Hematopoietic multipotent progenitor cell treated with erythropoietin and hydrocortisone succinate and interleukin-3 and kit ligand, for 8 days (in vitro differentiated cells): ENCODE results near the gene MXRA7.
A peak's percentile ranks its signal among the peaks of the same experiment; 100 is the strongest.
"Not testable (repeated sequence)": the region's sequence is repeated elsewhere in the genome, so short reads cannot be mapped to it uniquely, and the experiment has no call there.

Source experiments
- DNase-seq: peaks from one replicate; pipeline ENCODE4 v3.0.0-alpha.2; 2015

The MXRA7 gene

GRCh38 chr17:76735006-76735405 lies 24.2 kb upstream of the MXRA7 start:
- peak; percentile 51 for DNase-seq

GRCh38 chr17:76734080-76734840 lies 23.5 kb upstream of the MXRA7 start:
- DNase-seq = peak; percentile 43

DNA sequence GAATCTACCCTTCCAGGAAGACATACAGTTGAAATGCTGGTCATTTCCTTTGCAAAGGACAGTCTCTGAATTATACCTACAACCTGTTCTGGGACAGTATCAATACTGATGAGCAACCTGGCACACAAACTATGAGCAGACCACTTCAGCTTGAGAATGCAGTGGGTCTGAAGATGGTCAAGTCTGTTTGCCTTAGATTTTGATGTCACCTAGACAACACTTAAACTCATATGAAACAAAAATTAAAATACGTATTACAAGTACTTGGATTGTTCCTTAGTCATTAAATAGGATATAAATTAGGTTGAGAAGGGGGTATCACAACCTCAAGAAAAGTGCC lies 22.8 kb upstream of the MXRA7 start:
- DNase-seq = no peak

- DNase-seq = peak; percentile 41
These were observed 22.2 kb upstream of the MXRA7 start for GRCh38 chr17:76732734-76733617.

GRCh38 chr17:76731800-76732733 lies 21.3 kb upstream of the MXRA7 start:
- peak; percentile 20 for DNase-seq

DNA sequence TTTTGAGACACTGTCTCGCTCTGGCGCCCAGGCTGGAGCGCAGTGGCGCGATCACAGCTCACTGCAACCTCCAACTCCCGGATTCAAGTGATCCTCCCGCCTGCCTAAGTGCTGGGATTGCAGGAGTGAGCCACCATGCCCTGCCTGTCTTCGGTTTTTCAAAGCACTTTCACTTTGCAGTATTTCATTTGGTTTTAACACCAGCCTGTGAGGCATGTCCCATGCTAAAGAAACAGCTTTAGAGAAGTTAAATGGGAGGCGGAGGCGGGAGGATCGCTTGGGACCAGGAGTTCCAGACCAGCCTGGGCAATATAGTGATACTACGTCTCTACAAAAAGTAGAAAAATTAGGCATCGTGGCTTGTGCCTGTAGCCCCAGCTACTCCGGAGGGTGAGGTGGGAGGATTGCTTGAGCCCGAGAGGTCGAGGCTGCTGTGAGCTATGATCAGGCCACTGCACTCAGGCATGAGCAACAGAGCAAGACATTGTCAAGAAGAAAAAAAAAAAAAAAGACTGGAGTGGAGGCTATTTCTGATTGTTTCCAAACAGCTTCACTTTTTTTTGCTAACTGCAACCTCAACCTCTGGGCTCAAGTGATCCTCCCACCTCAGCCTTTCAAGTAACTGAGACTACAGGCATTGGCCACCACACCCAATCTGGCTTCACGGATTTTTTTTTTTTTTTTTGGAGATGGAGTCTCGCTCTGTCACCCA lies 17.1 kb upstream of the MXRA7 start:
- DNase-seq = peak; percentile 48

- DNase-seq = peak; percentile 76
These were observed 16.3 kb upstream of the MXRA7 start, which contains the start of gene METTL23 for GRCh38 chr17:76726776-76727718. TSS of gene METTL23 (plus strand) at chr17:76726839. CDS start at chr17:76729711, 2,872 bp downstream.

GRCh38 chr17:76726231-76726775 lies 15.5 kb upstream of the MXRA7 start, which contains the start of gene JMJD6:
TSS of gene JMJD6 (minus strand) at chr17:76726606. CDS start at chr17:76726475, 131 bp downstream.
- DNase-seq = peak; percentile 95

- DNase-seq = peak; percentile 80
These were observed 14.9 kb upstream of the MXRA7 start for GRCh38 chr17:76725580-76726230.

GRCh38 chr17:76723812-76724211 lies 13.0 kb upstream of the MXRA7 start:
- DNase-seq = no peak

DNA sequence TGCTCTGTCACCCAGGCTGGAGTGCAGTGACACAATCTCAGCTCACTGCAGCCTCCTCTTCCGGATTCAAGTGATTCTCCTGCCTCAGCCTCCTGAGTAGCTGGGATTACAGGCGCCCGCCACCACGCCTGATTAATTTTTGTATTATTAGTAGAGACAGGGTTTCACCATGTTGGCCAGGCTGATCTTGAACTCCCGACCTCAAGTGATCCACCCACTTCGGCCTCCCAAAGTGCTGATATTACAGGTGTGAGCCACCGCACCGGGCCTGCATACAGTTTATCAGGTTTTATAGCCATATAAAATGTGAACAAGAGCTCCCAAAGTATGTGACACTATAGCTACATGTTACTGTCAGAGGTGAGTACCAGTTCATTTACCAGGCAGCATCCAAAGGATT lies 12.2 kb upstream of the MXRA7 start:
- DNase-seq = not testable (repeated sequence)

- no peak for DNase-seq
These were observed 11.5 kb upstream of the MXRA7 start for GRCh38 chr17:76722279-76722678.

GRCh38 chr17:76721463-76721862 lies 10.7 kb upstream of the MXRA7 start:
- no peak for DNase-seq

DNA sequence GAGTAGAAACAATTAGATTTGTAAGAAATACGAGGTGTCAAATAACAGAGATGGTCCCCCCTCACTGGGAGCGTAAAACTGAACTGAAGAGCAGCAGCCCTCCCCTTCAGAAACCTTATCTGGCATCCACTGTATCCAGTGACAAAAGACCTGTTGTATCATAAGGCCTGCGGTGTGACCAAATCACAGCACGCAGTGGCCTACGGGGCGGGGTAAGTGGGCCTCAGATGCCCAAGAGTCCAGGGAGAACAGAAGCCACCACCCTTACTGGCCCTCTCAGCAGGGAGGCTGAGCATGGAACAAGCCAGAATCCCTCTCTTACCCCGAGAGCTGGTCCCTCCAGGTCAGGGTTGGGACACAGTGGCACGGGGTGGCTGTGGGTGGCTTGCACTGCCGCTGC lies 10.2 kb upstream of the MXRA7 start:
- DNase-seq = no peak

DNA sequence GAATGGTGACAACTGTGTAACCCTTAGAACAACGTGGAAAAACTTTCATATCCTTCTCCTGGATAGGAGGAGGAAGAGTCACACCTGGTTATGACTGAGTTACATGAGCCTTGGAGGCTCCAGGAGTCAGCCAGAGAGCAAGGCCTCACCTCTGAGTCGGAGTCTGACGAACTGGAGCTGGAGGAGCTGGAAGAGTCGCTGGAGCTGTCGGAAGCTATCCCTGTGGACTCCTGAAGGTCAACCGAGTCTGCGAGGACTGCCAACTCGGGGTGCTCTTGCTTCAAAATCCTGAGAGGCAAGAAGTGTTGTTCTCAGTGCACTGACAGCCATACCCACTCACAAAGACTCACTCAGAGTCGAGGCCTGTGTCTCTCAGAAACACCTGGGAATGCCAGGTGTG lies 9.4 kb upstream of the MXRA7 start:
- DNase-seq = no peak

DNA sequence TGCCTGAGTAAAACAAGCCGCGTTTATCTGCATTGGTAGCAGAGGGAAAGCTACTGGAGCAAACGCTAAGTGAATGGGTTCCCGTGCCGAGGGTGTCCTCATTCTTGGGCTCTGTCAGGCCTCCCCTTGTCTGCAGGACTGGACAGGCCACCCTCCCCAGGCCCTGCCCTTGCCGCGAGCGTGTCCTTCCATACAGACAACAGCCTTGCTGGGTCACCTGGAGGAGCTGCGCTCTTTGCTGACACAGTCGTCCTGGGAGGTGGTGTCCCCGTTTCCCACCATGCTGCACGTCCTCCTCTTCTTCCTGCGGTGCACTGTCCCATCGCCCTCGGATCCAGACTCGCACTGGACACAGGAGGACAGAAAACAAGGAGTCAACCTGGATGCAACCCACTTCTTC lies 7.8 kb upstream of the MXRA7 start:
- DNase-seq = no peak

DNA sequence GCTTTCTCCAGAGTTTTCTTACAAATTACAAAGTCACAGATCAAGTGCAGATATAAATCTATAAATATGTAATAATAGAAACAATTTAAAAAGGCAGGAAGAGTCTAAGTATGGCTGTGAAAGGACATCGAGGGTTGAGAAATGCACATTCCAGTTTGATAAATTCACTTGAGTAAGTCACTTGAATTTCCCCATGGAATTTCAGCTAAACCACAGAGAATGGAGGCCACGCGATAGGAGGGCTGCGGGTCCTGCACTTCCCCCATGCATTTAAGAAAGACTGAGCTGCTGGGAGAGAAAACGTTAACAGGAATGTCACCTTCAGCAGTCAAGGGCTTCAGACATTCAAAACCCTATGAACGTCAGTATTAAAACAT lies 6.1 kb upstream of the MXRA7 start:
- no peak for DNase-seq

GRCh38 chr17:76716146-76716838 lies 5.5 kb upstream of the MXRA7 start:
- peak; percentile 92 for DNase-seq

DNA sequence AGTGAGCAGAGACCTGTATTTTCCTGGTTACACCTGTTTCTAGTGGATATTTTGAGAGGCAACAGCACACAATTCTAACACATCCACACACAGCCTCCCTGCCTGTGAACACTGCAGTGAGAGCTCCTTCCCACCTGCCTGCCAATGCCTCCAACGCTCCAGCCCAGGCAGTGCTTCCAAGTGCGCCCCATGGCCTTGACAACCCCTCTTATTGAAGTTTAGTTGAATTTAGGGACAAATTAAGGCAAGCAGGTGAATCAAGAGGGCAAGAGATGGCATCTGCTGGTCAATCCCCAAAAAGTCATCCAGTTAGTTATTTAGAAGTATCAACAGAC lies 4.7 kb upstream of the MXRA7 start:
- DNase-seq = no peak
